OCI-M2 (cell line): Measurements from ENCODE around the gene EFCAB10.
A peak's percentile ranks its signal among the peaks of the same experiment; 100 is the strongest.
"Not testable (repeated sequence)": the region's sequence is repeated elsewhere in the genome, so short reads cannot be mapped to it uniquely, and the experiment has no call there.

Source experiments
- DNase-seq: peaks from one replicate; lab custom pipeline; 2025; ENCODE audit not compliant: unreplicated experiment; lab: John Stamatoyannopoulos, UW

Gene EFCAB10

GRCh38 chr7:105531792-105532671, 49.3 kb downstream of the EFCAB10 start, which contains the start of gene RINT1:
RINT1 (plus strand) TSS chr7:105532201; CDS start chr7:105532316, 115 bp downstream.
- peak; percentile 56 for DNase-seq

DNA sequence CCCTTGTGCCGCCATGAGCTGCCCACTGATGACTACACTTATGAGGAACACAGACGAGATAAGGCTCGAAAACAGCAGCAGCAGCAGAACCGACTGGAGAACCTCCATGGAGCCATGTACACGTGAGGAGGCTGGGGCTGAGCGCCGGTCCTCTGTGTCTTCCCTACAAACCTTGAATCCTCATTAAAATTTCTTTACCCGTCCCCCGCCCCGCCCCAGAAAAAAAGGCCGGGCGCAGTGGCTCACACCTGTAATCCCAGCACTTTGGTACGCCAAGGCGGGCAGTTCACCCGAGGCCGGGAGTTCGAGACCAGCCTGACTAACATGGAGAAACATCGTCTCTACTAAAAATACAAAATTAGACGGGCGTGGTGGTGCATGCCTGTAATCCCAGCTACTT, 50.7 kb downstream of the EFCAB10 start:
- no peak for DNase-seq

DNA sequence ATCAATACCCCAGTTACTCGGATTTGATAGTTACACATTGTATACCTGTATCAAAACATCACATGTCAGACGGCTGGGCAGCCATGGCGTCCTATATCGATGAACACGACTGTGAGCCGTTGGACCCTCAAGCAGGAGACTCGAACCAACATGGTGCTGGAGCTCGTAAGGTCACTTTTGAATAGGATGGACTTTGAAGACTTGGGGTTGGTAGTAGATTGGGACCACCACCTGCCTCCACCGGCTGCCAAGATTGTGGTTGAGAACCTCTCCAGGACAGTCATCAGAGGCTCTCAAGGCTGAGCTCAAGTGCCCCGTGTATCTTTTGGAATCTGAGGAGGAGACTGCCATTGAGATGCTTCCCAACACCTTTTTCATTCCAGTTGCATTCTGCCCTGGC, 51.2 kb downstream of the EFCAB10 start:
- no peak for DNase-seq

DNA sequence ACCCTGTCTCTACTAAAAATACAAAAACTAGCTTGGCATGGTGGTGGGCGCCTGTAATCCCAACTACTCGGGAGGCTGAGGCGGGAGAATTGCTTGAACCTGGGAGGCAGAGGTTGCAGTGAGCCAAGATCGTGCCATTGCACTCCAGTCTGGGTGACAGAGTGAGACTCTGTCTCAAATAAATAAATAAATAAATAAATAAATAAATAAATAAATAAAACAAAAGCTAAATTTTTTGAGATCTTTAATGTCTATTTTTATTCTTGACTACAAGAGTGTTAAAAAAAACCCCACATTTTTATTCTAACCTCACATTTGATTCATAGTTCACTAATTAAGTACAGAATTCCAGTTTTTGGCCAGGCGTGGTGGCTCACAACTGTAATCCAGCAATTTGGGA, 53.6 kb downstream of the EFCAB10 start:
- not testable (repeated sequence) for DNase-seq

GRCh38 chr7:105524840-105525239, 56.5 kb downstream of the EFCAB10 start:
- no peak for DNase-seq

GRCh38 chr7:105524423-105524822, 56.9 kb downstream of the EFCAB10 start:
- not testable (repeated sequence) for DNase-seq

GRCh38 chr7:105521717-105522463, 59.4 kb downstream of the EFCAB10 start, which contains the start of gene PUS7:
PUS7 (minus strand) TSS chr7:105522271; CDS start chr7:105508512, 13,759 bp downstream.
- peak; percentile 44 for DNase-seq

DNA sequence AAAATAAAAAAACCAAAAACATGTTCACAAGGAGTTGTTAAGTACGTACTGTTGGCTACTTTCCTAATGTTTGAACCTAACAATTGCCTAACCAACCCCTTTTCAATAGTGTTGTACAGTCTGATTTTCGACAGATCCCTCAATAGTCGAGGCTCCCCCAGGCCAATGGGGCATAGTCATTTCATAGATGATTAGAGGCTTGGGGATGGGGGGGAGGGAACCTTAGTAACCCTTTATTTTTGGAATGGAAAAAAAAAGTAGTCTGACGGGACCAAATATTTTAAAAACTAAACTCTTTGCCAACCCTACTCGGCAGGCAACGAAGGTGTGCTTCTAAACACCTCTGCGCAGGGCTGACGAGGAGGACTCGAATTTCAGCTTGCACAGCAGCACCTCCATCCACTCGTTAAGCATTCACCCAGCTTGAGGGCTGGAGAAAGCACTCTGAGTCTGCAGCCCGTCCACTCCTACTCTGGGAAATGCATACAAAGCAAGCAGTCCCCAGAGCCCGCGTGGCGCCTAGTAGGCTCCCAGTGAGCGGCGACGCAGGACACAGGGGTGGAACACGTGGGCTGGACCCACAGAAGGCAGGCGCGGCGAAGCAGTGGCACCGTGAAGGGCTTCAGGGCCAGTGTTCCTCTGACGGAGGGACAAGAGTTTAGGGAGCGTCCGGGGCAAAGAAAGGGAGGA, 60.1 kb downstream of the EFCAB10 start:
- DNase-seq: no peak

GRCh38 chr7:105520620-105521019, 60.7 kb downstream of the EFCAB10 start:
- not testable (repeated sequence) for DNase-seq

GRCh38 chr7:105519353-105519752, 61.9 kb downstream of the EFCAB10 start:
- DNase-seq: no peak

DNA sequence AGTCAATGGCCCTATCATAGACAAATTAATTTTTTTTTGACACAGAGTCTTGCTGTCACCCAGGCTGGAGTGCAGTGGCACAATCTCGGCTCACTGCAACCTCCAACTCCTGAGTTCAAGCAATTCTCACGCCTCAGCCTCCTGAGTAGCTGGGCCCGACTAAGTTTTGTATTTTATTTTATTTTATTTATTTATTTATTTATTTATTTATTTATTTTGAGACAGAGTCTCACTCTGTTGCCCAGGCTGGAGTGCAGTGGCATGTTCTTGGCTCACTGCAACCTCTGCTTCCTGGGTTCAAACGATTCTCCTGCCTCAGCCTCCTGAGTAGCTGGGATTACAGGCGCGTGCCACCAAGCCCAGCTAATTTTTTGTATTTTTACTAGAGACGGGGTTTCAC, 65.7 kb downstream of the EFCAB10 start:
- DNase-seq: not testable (repeated sequence)
